NB4 (cell line): ENCODE measurements around the gene MTFP1.

Experiments
- DNase-seq: peaks from one replicate; pipeline ENCODE4 v3.0.0; 2010; ENCODE audit warnings: low read depth
- H3K4me3 ChIP-seq: one replicate; pipeline ENCODE4 v1.5.1; 2011; ENCODE audit warnings: mild to moderate bottlenecking, low read depth, low read length, moderate library complexity
- CTCF ChIP-seq: IDR thresholded peaks from one replicate; pipeline ENCODE4 v1.5.1; 2012; ENCODE audit warnings: low read depth, low read length
- MAX ChIP-seq: IDR thresholded peaks from 2 replicates; pipeline ENCODE4 v1.6.1; 2011; ENCODE audit warnings: low read depth, low read length
- MYC ChIP-seq: IDR thresholded peaks from 2 replicates; pipeline ENCODE4 v1.6.1; 2011; ENCODE audit warnings: low read depth, low read length
- POLR2A ChIP-seq: IDR thresholded peaks from 2 replicates; pipeline ENCODE4 v1.6.1; 2011; ENCODE audit warnings: mild to moderate bottlenecking; ENCODE audit not compliant: insufficient read length; ENCODE audit errors: extremely low read depth

MTFP1 gene

GRCh38 chr22:30423301-30423958, 2.1 kb upstream of the MTFP1 start:
- TF ChIP-seq POLR2A, result peak; percentile 74
- TF ChIP-seq CTCF, result no peak
- no peak for TF ChIP-seq MAX
- DNase-seq, result peak; percentile 63
- H3K4me3 ChIP-seq, result peak overlapping the region; percentile 69

- H3K4me3 ChIP-seq, result peak overlapping the region; percentile 69
- TF ChIP-seq POLR2A (no peak), MYC (peak; percentile 84), MAX (peak; percentile 99), CTCF (no peak)
- peak; percentile 99 for DNase-seq
Observed at GRCh38 chr22:30423959-30424533, 1.5 kb upstream of the MTFP1 start.

- no peak for DNase-seq
- peak overlapping the region; percentile 72 for H3K4me3 ChIP-seq
- TF ChIP-seq MYC, result no peak
- no peak for TF ChIP-seq MAX
- no peak for TF ChIP-seq POLR2A
- TF ChIP-seq CTCF, result no peak
Observed at GRCh38 chr22:30424534-30425326, 838 bp upstream of the MTFP1 start.

- no peak for DNase-seq
- H3K4me3 ChIP-seq, result peak overlapping the region; percentile 72
- TF ChIP-seq CTCF (no peak), POLR2A (no peak), MYC (no peak), MAX (no peak)
Observed at GRCh38 chr22:30425327-30425615, 297 bp upstream of the MTFP1 start.

- TF ChIP-seq MAX, result no peak
- TF ChIP-seq POLR2A, result no peak
- peak; percentile 50 for TF ChIP-seq CTCF
- no peak for TF ChIP-seq MYC
- peak; percentile 80 for DNase-seq
- peak overlapping the region; percentile 72 for H3K4me3 ChIP-seq
Observed at GRCh38 chr22:30426388-30427353, 1.1 kb downstream of the MTFP1 start.
